ENCODE data around the gene TMEM233. TPM values are rescaled to one million over a fixed set of nuclear protein-coding genes. Genes with fewer than 3 reads are reported as not detected.

Gene TMEM233
- total and polyA plus RNA-seq, 9 of the 15 experiments (the other 6 are each of a cell fraction or from before 2014, with no cell fraction given): 0.04 to 0.17 (median 0.07) TPM; not detected in 2

DNA sequence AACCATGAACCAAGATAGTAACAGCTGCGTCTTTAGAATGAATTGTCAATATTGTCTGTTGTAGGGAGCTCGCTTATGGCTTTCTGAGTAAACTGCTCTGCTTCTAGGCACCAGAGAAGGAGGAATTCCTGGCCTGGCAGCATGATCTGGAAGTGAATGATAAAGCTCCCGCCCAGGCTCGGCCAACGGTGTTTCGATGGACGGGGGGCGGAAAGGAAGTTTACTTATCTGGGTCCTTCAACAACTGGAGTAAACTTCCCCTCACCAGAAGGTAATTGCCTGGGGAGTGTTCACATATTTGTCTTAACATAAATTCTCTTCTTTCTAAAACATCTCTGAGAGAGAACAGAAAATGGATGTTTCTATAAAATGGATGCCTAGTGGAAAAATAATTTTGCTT lies 78.6 kb downstream of the TMEM233 start (continued):
- TF ChIP-seq ZNF431 (CRISPR knock-in tag; IDR thresholded peaks at IDR 0.05): no peak
- TF ChIP-seq, protein P1, sequence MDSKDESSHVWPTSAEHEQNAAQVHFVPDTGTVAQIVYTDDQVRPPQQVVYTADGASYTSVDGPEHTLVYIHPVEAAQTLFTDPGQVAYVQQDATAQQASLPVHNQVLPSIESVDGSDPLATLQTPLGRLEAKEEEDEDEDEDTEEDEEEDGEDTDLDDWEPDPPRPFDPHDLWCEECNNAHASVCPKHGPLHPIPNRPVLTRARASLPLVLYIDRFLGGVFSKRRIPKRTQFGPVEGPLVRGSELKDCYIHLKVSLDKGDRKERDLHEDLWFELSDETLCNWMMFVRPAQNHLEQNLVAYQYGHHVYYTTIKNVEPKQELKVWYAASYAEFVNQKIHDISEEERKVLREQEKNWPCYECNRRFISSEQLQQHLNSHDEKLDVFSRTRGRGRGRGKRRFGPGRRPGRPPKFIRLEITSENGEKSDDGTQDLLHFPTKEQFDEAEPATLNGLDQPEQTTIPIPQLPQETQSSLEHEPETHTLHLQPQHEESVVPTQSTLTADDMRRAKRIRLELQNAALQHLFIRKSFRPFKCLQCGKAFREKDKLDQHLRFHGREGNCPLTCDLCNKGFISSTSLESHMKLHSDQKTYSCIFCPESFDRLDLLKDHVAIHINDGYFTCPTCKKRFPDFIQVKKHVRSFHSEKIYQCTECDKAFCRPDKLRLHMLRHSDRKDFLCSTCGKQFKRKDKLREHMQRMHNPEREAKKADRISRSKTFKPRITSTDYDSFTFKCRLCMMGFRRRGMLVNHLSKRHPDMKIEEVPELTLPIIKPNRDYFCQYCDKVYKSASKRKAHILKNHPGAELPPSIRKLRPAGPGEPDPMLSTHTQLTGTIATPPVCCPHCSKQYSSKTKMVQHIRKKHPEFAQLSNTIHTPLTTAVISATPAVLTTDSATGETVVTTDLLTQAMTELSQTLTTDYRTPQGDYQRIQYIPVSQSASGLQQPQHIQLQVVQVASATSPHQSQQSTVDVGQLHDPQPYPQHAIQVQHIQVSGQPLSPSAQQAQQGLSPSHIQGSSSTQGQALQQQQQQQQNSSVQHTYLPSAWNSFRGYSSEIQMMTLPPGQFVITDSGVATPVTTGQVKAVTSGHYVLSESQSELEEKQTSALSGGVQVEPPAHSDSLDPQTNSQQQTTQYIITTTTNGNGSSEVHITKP (IDR thresholded peaks at IDR 0.05; ENCODE audit: partially characterized antibody): peak; percentile 83
- no peak; the same call in 1 of the 2 replicates for TF ChIP-seq ETV1 (tag; conservative IDR thresholded peaks at IDR 0.05; ENCODE audit: low read depth)
- TF ChIP-seq FOXA3 (CRISPR knock-in tag; conservative IDR thresholded peaks at IDR 0.05 in 1 of 2, IDR thresholded peaks at IDR 0.05 in 1 of 2): peak in 1 of 2 experiments; percentile 48; a peak in 1 of 4 replicates
- TF ChIP-seq, protein P2, sequence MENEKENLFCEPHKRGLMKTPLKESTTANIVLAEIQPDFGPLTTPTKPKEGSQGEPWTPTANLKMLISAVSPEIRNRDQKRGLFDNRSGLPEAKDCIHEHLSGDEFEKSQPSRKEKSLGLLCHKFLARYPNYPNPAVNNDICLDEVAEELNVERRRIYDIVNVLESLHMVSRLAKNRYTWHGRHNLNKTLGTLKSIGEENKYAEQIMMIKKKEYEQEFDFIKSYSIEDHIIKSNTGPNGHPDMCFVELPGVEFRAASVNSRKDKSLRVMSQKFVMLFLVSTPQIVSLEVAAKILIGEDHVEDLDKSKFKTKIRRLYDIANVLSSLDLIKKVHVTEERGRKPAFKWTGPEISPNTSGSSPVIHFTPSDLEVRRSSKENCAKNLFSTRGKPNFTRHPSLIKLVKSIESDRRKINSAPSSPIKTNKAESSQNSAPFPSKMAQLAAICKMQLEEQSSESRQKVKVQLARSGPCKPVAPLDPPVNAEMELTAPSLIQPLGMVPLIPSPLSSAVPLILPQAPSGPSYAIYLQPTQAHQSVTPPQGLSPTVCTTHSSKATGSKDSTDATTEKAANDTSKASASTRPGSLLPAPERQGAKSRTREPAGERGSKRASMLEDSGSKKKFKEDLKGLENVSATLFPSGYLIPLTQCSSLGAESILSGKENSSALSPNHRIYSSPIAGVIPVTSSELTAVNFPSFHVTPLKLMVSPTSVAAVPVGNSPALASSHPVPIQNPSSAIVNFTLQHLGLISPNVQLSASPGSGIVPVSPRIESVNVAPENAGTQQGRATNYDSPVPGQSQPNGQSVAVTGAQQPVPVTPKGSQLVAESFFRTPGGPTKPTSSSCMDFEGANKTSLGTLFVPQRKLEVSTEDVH (IDR thresholded peaks at IDR 0.05; ENCODE audit: low read depth, partially characterized antibody): no peak
- TF ChIP-seq, protein P3, sequence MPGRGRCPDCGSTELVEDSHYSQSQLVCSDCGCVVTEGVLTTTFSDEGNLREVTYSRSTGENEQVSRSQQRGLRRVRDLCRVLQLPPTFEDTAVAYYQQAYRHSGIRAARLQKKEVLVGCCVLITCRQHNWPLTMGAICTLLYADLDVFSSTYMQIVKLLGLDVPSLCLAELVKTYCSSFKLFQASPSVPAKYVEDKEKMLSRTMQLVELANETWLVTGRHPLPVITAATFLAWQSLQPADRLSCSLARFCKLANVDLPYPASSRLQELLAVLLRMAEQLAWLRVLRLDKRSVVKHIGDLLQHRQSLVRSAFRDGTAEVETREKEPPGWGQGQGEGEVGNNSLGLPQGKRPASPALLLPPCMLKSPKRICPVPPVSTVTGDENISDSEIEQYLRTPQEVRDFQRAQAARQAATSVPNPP (IDR thresholded peaks at IDR 0.05; ENCODE audit: borderline replicate concordance, insufficient read depth, insufficient read length): no peak
- TF ChIP-seq ZNF644 (tag; IDR thresholded peaks at IDR 0.05; ENCODE audit: low read depth): no peak
- TF ChIP-seq KAT2B (IDR thresholded peaks at IDR 0.05; ENCODE audit: low read depth, low read length): no peak
- TF ChIP-seq KHSRP (IDR thresholded peaks at IDR 0.05): no peak
- TF ChIP-seq, protein P4, sequence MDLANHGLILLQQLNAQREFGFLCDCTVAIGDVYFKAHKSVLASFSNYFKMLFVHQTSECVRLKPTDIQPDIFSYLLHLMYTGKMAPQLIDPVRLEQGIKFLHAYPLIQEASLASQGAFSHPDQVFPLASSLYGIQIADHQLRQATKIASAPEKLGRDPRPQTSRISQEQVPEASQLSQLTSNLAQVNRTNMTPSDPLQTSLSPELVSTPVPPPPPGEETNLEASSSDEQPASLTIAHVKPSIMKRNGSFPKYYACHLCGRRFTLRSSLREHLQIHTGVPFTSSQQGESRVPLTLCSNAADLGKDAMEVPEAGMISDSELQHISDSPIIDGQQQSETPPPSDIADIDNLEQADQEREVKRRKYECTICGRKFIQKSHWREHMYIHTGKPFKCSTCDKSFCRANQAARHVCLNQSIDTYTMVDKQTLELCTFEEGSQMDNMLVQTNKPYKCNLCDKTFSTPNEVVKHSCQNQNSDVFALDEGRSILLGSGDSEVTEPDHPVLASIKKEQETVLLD (IDR thresholded peaks at IDR 0.05): no peak
- no peak for TF ChIP-seq JUNB (CRISPR knock-in tag; conservative IDR thresholded peaks at IDR 0.05)
- TF ChIP-seq, protein P5, sequence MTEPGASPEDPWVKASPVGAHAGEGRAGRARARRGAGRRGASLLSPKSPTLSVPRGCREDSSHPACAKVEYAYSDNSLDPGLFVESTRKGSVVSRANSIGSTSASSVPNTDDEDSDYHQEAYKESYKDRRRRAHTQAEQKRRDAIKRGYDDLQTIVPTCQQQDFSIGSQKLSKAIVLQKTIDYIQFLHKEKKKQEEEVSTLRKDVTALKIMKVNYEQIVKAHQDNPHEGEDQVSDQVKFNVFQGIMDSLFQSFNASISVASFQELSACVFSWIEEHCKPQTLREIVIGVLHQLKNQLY (CRISPR knock-in tag; conservative IDR thresholded peaks at IDR 0.05): no peak
- TF ChIP-seq, protein P6, sequence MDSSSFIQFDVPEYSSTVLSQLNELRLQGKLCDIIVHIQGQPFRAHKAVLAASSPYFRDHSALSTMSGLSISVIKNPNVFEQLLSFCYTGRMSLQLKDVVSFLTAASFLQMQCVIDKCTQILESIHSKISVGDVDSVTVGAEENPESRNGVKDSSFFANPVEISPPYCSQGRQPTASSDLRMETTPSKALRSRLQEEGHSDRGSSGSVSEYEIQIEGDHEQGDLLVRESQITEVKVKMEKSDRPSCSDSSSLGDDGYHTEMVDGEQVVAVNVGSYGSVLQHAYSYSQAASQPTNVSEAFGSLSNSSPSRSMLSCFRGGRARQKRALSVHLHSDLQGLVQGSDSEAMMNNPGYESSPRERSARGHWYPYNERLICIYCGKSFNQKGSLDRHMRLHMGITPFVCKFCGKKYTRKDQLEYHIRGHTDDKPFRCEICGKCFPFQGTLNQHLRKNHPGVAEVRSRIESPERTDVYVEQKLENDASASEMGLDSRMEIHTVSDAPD (CRISPR knock-in tag; IDR thresholded peaks at IDR 0.05): no peak
- TF ChIP-seq, protein P7, sequence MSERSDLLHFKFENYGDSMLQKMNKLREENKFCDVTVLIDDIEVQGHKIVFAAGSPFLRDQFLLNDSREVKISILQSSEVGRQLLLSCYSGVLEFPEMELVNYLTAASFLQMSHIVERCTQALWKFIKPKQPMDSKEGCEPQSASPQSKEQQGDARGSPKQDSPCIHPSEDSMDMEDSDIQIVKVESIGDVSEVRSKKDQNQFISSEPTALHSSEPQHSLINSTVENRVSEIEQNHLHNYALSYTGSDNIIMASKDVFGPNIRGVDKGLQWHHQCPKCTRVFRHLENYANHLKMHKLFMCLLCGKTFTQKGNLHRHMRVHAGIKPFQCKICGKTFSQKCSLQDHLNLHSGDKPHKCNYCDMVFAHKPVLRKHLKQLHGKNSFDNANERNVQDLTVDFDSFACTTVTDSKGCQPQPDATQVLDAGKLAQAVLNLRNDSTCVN (CRISPR knock-in tag; IDR thresholded peaks at IDR 0.05): no peak

Measured in K562 (cell line).